ENCODE results near the gene KLRC3. TPM values are rescaled to one million over a fixed set of nuclear protein-coding genes. Genes with fewer than 3 reads are reported as not detected.
"Not testable (repeated sequence)": the region's sequence is repeated elsewhere in the genome, so short reads cannot be mapped to it uniquely, and the experiment has no call there.

The KLRC3 gene
- total RNA-seq, 4 donors from 2014 or later, result not detected

GRCh38 chr12:10368206-10369171, 51.9 kb downstream of the KLRC3 start:
- in situ Hi-C loops (cut with MboI; ENCODE audit: low pct_ligation_motif_present in 1 of 4, low pct_unique_long_range_greater_than_20kb in 1 of 4, low sequenced_read_pairs in 3 of 4) (no loop called here), intact Hi-C loops (cut with DNase I; ENCODE audit: low total_unique reads) (no loop called here)
- Histone ChIP-seq H3K4me1 (peaks cover 13 to 47% (median 32%) of the 10 kb centered on the region in 4 donors), H3K27me3 (no peaks in the 10 kb centered on the region), H3K27ac (peak overlapping the region in 2 of 4 donors; percentile 31 to 36), H3K4me3 (no peak overlapping the region), H3K36me3 (no peaks in the 10 kb centered on the region), H3K9me3 (no peaks in the 10 kb centered on the region)
- no peak for DNase-seq
- TF ChIP-seq CTCF (IDR thresholded peaks at IDR 0.05) (no peak), POLR2AphosphoS5 (IDR thresholded peaks at IDR 0.05) (no peak), EP300 (IDR thresholded peaks at IDR 0.05; ENCODE audit: low read depth) (no peak), POLR2A (IDR thresholded peaks at IDR 0.05) (no peak)
- WGBS, 2 donors (ENCODE audit: low coverage in 1 of 2), result 82 to 85% methylated on average over 6 to 10 of the region's 10 CpGs

- DNase-seq; H3K27ac ChIP-seq; in situ Hi-C loops (cut with MboI; ENCODE audit: low pct_ligation_motif_present in 1 of 4, low pct_unique_long_range_greater_than_20kb in 1 of 4, low sequenced_read_pairs in 3 of 4); intact Hi-C loops (cut with DNase I; ENCODE audit: low total_unique reads); H3K4me3 ChIP-seq; H3K9me3 ChIP-seq; H3K36me3 ChIP-seq; H3K27me3 ChIP-seq: not testable (repeated sequence)
- peaks cover 13 to 49% (median 33%) of the 10 kb centered on the region in 4 donors for H3K4me1 ChIP-seq
- WGBS, 2 donors (ENCODE audit: low coverage in 1 of 2), result 66 to 72% methylated on average over 4 of the region's 4 CpGs
These were observed 52.7 kb downstream of the KLRC3 start for GRCh38 chr12:10367714-10368113.

- H3K27ac ChIP-seq, result peak overlapping the region; percentile 89 to 96 (median 94)
- DNase-seq, result no peak
- TF ChIP-seq POLR2AphosphoS5 (IDR thresholded peaks at IDR 0.05) (no peak), POLR2A (IDR thresholded peaks at IDR 0.05) (no peak), EP300 (IDR thresholded peaks at IDR 0.05; ENCODE audit: low read depth) (no peak), CTCF (IDR thresholded peaks at IDR 0.05) (peak in 4 of 5 experiments; percentile 8 to 24 (median 20))
- H3K4me1 ChIP-seq, result peaks cover 13 to 50% (median 35%) of the 10 kb centered on the region in 4 donors
- no peaks in the 10 kb centered on the region for H3K9me3 ChIP-seq
- H3K27me3 ChIP-seq, result no peaks in the 10 kb centered on the region
- H3K4me3 ChIP-seq, result no peak overlapping the region
- intact Hi-C loops (cut with DNase I; ENCODE audit: low total_unique reads), result no loop called here
- in situ Hi-C loops (cut with MboI; ENCODE audit: low pct_ligation_motif_present in 1 of 4, low pct_unique_long_range_greater_than_20kb in 1 of 4, low sequenced_read_pairs in 3 of 4), result no loop called here
- no peaks in the 10 kb centered on the region for H3K36me3 ChIP-seq
These were observed 53.5 kb downstream of the KLRC3 start for GRCh38 chr12:10366875-10367274.

- no peak for DNase-seq
- 22 to 28% methylated on average over 6 of the region's 6 CpGs for WGBS, 2 donors (ENCODE audit: low coverage in 1 of 2)
- no peak for TF ChIP-seq EP300 (IDR thresholded peaks at IDR 0.05; ENCODE audit: low read depth)
- TF ChIP-seq CTCF (IDR thresholded peaks at IDR 0.05), result peak in 3 of 5 experiments; percentile 27 to 41 (median 36)
- no peak for TF ChIP-seq POLR2A (IDR thresholded peaks at IDR 0.05)
- no peak for TF ChIP-seq POLR2AphosphoS5 (IDR thresholded peaks at IDR 0.05)
- intact Hi-C loops (cut with DNase I; ENCODE audit: low total_unique reads) (no loop called here), in situ Hi-C loops (cut with MboI; ENCODE audit: low pct_ligation_motif_present in 1 of 4, low pct_unique_long_range_greater_than_20kb in 1 of 4, low sequenced_read_pairs in 3 of 4) (no loop called here)
- H3K36me3 ChIP-seq, result no peaks in the 10 kb centered on the region
- H3K27ac ChIP-seq, result peak overlapping the region; percentile 89 to 96 (median 94)
- no peaks in the 10 kb centered on the region for H3K27me3 ChIP-seq
- peak overlapping the region in 3 of 4 donors; percentile 60 to 63 (median 61) for H3K4me3 ChIP-seq
- H3K9me3 ChIP-seq, result no peaks in the 10 kb centered on the region
- peaks cover 13 to 42% (median 29%) of the 10 kb centered on the region in 4 donors for H3K4me1 ChIP-seq
These were observed 54.5 kb downstream of the KLRC3 start for GRCh38 chr12:10365696-10366405.

All from transverse colon (tissue), 4 donors.